Measurements from ENCODE around the gene IRAK2. TPM values are rescaled to one million over a fixed set of nuclear protein-coding genes. Genes with fewer than 3 reads are reported as not detected.

The IRAK2 gene
- total and polyA plus RNA-seq, 2 donors (not counting 1 experiment from before 2014, with no cell fraction given) = 1.5 to 6.6 TPM

DNA sequence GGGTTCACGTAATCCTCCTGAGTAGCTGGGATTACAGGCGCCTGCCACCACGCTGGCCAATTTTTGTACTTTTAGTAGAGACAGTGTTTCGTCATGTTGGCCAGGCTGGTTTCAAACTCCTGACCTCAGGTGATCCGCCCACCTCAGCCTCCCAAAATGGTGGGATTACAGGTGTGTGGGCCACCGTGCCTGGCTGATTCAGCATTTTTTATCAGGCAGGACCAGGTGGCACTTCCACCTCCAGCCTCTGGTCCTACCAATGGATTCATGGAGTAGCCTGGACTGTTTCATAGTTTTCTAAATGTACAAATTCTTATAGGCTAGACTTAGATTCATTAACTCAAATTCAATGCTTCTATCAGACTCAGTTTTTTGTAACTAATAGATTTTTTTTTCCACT lies 13.7 kb upstream of the IRAK2 start:
- Histone ChIP-seq H3K36me3 (ENCODE audit: control insufficient read depth, insufficient read depth, low read length) (peaks cover 2% of the 10 kb centered on the region), H3K4me2 (ENCODE audit: extremely low read depth, insufficient read depth, low read length) (no peak overlapping the region)
- DNase-seq (ENCODE audit: low read depth in 2 of 2) = no peak

GRCh38 chr3:10154335-10155122 lies 10.2 kb upstream of the IRAK2 start:
- Histone ChIP-seq H3K9me3 (ENCODE audit: control insufficient read depth, insufficient read depth, low read depth, low read length) (no peaks in the 10 kb centered on the region), H3K36me3 (ENCODE audit: control insufficient read depth, insufficient read depth, low read length) (peaks cover under 1% of the 10 kb centered on the region), H3K27ac (ENCODE audit: insufficient read depth, low read length) (no peak overlapping the region), H3K4me3 (replicated peaks in 1 of 4; ENCODE audit: control extremely low read depth in 1 of 4, insufficient read depth in 1 of 4, low read depth in 3 of 4, low read length in 4 of 4) (no peak overlapping the region), H4K20me1 (ENCODE audit: control insufficient read depth, extremely low read depth, insufficient read depth, low read length) (no peaks in the 10 kb centered on the region), H3K27me3 (ENCODE audit: control insufficient read depth, insufficient read depth, low read length) (no peaks in the 10 kb centered on the region), H3K9ac (ENCODE audit: insufficient read depth, low read length) (no peak overlapping the region), H3K79me2 (ENCODE audit: control insufficient read depth, insufficient read depth, low read length) (no peaks in the 10 kb centered on the region), H2AFZ (ENCODE audit: low read length) (no peak overlapping the region), H3K4me2 (ENCODE audit: extremely low read depth, insufficient read depth, low read length) (no peak overlapping the region), H3K4me1 (ENCODE audit: control insufficient read depth, extremely low read depth, insufficient read depth, low read length) (no peaks in the 10 kb centered on the region)
- TF ChIP-seq CTCF (conservative IDR thresholded peaks at IDR 0.05 in 1 of 2, IDR thresholded peaks at IDR 0.05 in 1 of 2; ENCODE audit: low read depth in 1 of 2, low read length in 2 of 2) (no peak), EZH2 (IDR thresholded peaks at IDR 0.05; ENCODE audit: low read length, missing control alignments) (no peak)
- DNase-seq (ENCODE audit: low read depth in 2 of 2) = no peak

More for the DNA sequence above, 13.7 kb upstream of the IRAK2 start:
- no peak overlapping the region for H2AFZ ChIP-seq (ENCODE audit: low read length)
- H3K79me2 ChIP-seq (ENCODE audit: control insufficient read depth, insufficient read depth, low read length) = peaks cover 6% of the 10 kb centered on the region
- no peaks in the 10 kb centered on the region for H3K9me3 ChIP-seq (ENCODE audit: control insufficient read depth, insufficient read depth, low read depth, low read length)
- no peak overlapping the region for H3K27ac ChIP-seq (ENCODE audit: insufficient read depth, low read length)
- no peak overlapping the region for H3K4me3 ChIP-seq (replicated peaks in 1 of 4; ENCODE audit: control extremely low read depth in 1 of 4, insufficient read depth in 1 of 4, low read depth in 3 of 4, low read length in 4 of 4)
- no peaks in the 10 kb centered on the region for H3K27me3 ChIP-seq (ENCODE audit: control insufficient read depth, insufficient read depth, low read length)
- TF ChIP-seq CTCF (conservative IDR thresholded peaks at IDR 0.05 in 1 of 2, IDR thresholded peaks at IDR 0.05 in 1 of 2; ENCODE audit: low read depth in 1 of 2, low read length in 2 of 2) (no peak), EZH2 (IDR thresholded peaks at IDR 0.05; ENCODE audit: low read length, missing control alignments) (no peak)
- no peaks in the 10 kb centered on the region for H4K20me1 ChIP-seq (ENCODE audit: control insufficient read depth, extremely low read depth, insufficient read depth, low read length)
- no peak overlapping the region for H3K9ac ChIP-seq (ENCODE audit: insufficient read depth, low read length)
- H3K4me1 ChIP-seq (ENCODE audit: control insufficient read depth, extremely low read depth, insufficient read depth, low read length) = no peaks in the 10 kb centered on the region

- no peaks in the 10 kb centered on the region for H4K20me1 ChIP-seq (ENCODE audit: control insufficient read depth, extremely low read depth, insufficient read depth, low read length)
- no peaks in the 10 kb centered on the region for H3K4me1 ChIP-seq (ENCODE audit: control insufficient read depth, extremely low read depth, insufficient read depth, low read length)
- no peaks in the 10 kb centered on the region for H3K9me3 ChIP-seq (ENCODE audit: control insufficient read depth, insufficient read depth, low read depth, low read length)
- H2AFZ ChIP-seq (ENCODE audit: low read length) = no peak overlapping the region
- H3K36me3 ChIP-seq (ENCODE audit: control insufficient read depth, insufficient read depth, low read length) = no peaks in the 10 kb centered on the region
- no peak overlapping the region for H3K9ac ChIP-seq (ENCODE audit: insufficient read depth, low read length)
- H3K27me3 ChIP-seq (ENCODE audit: control insufficient read depth, insufficient read depth, low read length) = no peaks in the 10 kb centered on the region
- TF ChIP-seq CTCF (conservative IDR thresholded peaks at IDR 0.05 in 1 of 2, IDR thresholded peaks at IDR 0.05 in 1 of 2; ENCODE audit: low read depth in 1 of 2, low read length in 2 of 2) (no peak), EZH2 (IDR thresholded peaks at IDR 0.05; ENCODE audit: low read length, missing control alignments) (no peak)
- H3K79me2 ChIP-seq (ENCODE audit: control insufficient read depth, insufficient read depth, low read length) = no peaks in the 10 kb centered on the region
- H3K27ac ChIP-seq (ENCODE audit: insufficient read depth, low read length) = no peak overlapping the region
- H3K4me3 ChIP-seq (replicated peaks in 1 of 4; ENCODE audit: control extremely low read depth in 1 of 4, insufficient read depth in 1 of 4, low read depth in 3 of 4, low read length in 4 of 4) = no peak overlapping the region
- H3K4me2 ChIP-seq (ENCODE audit: extremely low read depth, insufficient read depth, low read length) = no peak overlapping the region
- DNase-seq (ENCODE audit: low read depth in 2 of 2) = no peak
These were observed 9.6 kb upstream of the IRAK2 start for GRCh38 chr3:10155123-10155472.

Data from fibroblast of lung (primary cell).